Measurements from ENCODE around the gene FAM124A. TPM values are rescaled to one million over a fixed set of nuclear protein-coding genes. Genes with fewer than 3 reads are reported as not detected.

FAM124A gene
- total and polyA plus RNA-seq, 7 donors: 0.23 to 18.3 (median 11.7) TPM

DNA sequence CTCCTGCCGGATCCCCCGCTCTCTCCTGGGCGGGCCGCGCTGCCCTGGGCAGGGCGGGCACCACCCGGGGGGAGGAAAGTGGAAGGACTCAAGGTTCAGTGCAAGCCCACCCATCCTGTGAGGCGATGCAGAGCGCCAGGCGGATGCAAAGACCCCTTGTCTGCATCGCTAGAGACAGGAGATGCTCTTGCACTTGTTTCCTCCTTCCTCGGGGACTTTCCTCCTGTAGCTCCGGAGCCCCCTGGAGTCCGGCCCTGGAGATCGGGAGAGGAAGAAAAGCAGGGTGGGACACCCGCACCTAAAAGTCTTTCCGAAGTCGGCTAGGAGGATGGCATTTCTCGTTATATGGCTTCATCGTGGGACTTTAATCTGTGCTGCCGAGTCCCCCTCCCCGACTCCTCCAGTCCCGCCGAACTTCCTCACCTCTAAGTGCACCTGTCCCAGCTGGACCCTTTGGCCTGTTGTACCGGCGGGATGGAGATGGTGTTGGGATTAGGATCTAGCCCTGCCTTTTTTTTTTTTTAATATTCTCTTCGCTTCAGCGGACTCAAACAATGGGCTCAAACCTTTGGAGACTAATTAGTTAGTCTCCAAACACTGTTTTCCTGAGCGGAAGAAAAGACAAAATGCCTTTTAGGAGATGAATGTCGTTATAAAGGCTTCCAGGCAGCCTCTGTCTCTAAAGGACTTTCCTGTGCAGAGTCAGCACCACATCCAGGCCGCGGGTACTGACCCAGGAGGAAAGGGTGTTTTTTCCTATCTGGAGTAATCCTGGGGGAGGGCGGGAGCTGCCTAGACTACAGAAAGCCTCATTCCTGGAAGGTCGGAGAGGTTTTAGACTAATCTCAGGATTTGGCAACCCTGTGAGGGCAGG, 725 bp downstream of the FAM124A start:
- TF ChIP-seq EP300 (IDR thresholded peaks at IDR 0.05) (no peak), POLR2AphosphoS5 (IDR thresholded peaks at IDR 0.05) (no peak), POLR2A (IDR thresholded peaks at IDR 0.05) (no peak)
- TF ChIP-seq, protein P1, sequence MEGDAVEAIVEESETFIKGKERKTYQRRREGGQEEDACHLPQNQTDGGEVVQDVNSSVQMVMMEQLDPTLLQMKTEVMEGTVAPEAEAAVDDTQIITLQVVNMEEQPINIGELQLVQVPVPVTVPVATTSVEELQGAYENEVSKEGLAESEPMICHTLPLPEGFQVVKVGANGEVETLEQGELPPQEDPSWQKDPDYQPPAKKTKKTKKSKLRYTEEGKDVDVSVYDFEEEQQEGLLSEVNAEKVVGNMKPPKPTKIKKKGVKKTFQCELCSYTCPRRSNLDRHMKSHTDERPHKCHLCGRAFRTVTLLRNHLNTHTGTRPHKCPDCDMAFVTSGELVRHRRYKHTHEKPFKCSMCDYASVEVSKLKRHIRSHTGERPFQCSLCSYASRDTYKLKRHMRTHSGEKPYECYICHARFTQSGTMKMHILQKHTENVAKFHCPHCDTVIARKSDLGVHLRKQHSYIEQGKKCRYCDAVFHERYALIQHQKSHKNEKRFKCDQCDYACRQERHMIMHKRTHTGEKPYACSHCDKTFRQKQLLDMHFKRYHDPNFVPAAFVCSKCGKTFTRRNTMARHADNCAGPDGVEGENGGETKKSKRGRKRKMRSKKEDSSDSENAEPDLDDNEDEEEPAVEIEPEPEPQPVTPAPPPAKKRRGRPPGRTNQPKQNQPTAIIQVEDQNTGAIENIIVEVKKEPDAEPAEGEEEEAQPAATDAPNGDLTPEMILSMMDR (IDR thresholded peaks at IDR 0.05): peak in 1 of 4 experiments; percentile 17
- DNase-seq: no peak
- Histone ChIP-seq H3K4me3 (peak overlapping the region; percentile 71 to 97 (median 92)), H3K4me1 (peaks cover 0 to 52% (median 42%) of the 10 kb centered on the region in 4 donors), H3K9me3 (no peaks in the 10 kb centered on the region), H3K27me3 (no peaks in the 10 kb centered on the region), H3K36me3 (no peaks in the 10 kb centered on the region), H3K27ac (peak overlapping the region; percentile 77 to 93 (median 88))
- WGBS, 2 donors: 10 to 14% methylated on average over 34 of the region's 34 CpGs
- intact Hi-C loops (cut with DNase I): loop anchor here (1.0 to 5.0 kb wide), 4 partner anchors 63 to 579 kb away; partner anchors contain the start of genes DHRS12 and INTS6

DNA sequence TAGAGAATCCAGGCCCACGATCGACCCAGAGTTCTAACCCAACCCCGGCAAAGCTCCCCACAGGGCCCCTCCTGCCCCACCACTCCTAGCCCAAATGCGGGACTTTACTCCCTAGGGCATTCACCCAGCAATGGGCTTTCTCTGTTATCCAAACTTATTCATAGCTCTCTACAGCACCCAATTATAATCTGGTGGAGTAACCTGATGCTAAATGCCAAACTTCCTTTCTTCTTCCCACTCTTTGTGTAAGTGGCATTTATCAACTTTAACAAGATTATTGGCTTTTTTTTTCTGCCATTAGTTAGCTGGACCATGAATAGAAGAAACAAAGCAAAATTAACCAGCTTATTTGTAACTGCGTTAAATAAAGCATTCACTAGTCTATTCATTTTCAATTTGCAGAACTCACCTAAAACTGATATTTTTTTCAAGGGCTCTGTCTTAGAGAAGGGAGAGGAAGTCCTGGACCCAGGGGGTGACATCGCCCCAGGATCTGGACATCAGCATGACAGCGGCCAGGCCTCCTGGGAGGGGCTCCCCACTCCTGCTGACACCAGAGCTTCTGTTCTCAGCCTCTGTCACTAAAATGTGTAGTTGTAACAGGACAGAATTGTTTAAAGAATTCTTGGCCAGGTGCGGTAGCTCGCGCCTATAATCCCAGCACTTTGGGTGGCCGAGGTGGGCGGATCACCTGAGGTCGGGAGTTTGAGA, 1.5 kb downstream of the FAM124A start:
- Histone ChIP-seq H3K4me1 (peaks cover 0 to 60% (median 42%) of the 10 kb centered on the region in 4 donors), H3K9me3 (no peaks in the 10 kb centered on the region), H3K36me3 (no peaks in the 10 kb centered on the region), H3K4me3 (peak overlapping the region; percentile 71 to 97 (median 92)), H3K27me3 (no peaks in the 10 kb centered on the region), H3K27ac (peak overlapping the region; percentile 77 to 93 (median 88))
- DNase-seq: no peak
- 74 to 81% methylated on average over 13 of the region's 13 CpGs for WGBS, 2 donors
- TF ChIP-seq EP300 (IDR thresholded peaks at IDR 0.05) (no peak), POLR2A (IDR thresholded peaks at IDR 0.05) (no peak), POLR2AphosphoS5 (IDR thresholded peaks at IDR 0.05) (no peak)
- TF ChIP-seq, protein P1 (IDR thresholded peaks at IDR 0.05): no peak
- intact Hi-C loops (cut with DNase I): loop anchor here (2.0 to 5.0 kb wide), 4 partner anchors 55 to 579 kb away; partner anchors contain the start of genes DHRS12 and INTS6

DNA sequence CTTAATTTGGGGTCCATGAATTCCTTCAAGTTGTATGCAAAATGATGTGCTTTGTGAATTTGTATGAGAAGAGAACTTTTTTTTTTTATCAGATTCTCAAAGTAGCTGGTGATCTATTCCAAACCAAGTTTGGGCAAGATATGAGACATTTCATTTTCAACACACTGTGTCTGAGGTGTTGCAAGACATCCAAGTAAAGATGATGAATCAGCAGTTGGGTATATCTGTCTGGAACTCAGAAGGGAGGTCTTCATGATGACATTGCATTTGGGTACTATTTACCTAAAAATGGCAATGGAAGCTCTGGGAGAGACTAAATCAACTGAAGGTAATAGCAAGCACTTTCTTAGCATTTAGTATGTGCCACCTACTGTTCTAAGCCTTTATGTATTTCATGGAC, 2.8 kb downstream of the FAM124A start:
- TF ChIP-seq EP300 (IDR thresholded peaks at IDR 0.05) (no peak), POLR2AphosphoS5 (IDR thresholded peaks at IDR 0.05) (no peak), POLR2A (IDR thresholded peaks at IDR 0.05) (no peak)
- TF ChIP-seq, protein P1 (IDR thresholded peaks at IDR 0.05): no peak
- Histone ChIP-seq H3K36me3 (no peaks in the 10 kb centered on the region), H3K4me3 (no peak overlapping the region), H3K9me3 (no peaks in the 10 kb centered on the region), H3K4me1 (peaks cover 0 to 73% (median 51%) of the 10 kb centered on the region in 4 donors), H3K27ac (peak overlapping the region; percentile 26 to 88 (median 63)), H3K27me3 (no peaks in the 10 kb centered on the region)
- DNase-seq: no peak
- intact Hi-C loops (cut with DNase I): loop anchor here (2.0 to 5.0 kb wide), 2 partner anchors 54 to 357 kb away; partner anchors contain the start of gene WDFY2

DNA sequence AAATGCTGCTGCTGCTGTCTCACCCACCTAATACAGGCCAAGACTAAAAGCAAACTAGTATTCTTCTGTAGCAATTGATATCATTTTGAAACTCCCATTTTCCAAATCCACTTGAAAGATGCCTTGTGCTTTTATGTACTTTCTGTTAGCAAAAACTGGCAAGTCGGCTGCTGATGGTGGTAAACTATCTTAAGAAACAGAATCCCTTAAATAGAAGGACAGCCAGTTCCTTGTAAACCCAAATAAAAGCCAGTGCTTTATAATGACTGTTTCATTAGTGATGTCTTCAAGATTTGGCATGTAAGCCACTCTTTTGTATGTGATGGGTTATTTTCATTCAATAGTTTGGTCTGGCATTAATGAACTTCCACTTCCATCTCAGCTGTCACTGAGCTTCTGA, 5.2 kb downstream of the FAM124A start:
- DNase-seq: no peak
- intact Hi-C loops (cut with DNase I): loop anchor here (5.0 kb wide), 1 partner anchor 355 kb away; the partner anchor contains the start of gene WDFY2
- Histone ChIP-seq H3K4me1 (peaks cover 0 to 80% (median 61%) of the 10 kb centered on the region in 4 donors), H3K4me3 (no peak overlapping the region), H3K9me3 (no peaks in the 10 kb centered on the region), H3K36me3 (peaks cover 0 to under 1% (median 0%) of the 10 kb centered on the region in 4 donors), H3K27me3 (no peaks in the 10 kb centered on the region), H3K27ac (peak overlapping the region; percentile 1 to 88 (median 72))
- no peak for TF ChIP-seq POLR2A (IDR thresholded peaks at IDR 0.05)
- peak in 2 of 4 donors; percentile 10 to 34 for TF ChIP-seq POLR2AphosphoS5 (IDR thresholded peaks at IDR 0.05)
- 67 to 73% methylated on average over 1 of the region's 1 CpG for WGBS, 2 donors
